ENCODE measurements around the gene TARDBP. TPM values are rescaled to one million over a fixed set of nuclear protein-coding genes. Genes with fewer than 3 reads are reported as not detected.

The TARDBP gene
- total and polyA plus RNA-seq, 2 experiments from 2014 or later: 80.0 to 129 TPM

DNA sequence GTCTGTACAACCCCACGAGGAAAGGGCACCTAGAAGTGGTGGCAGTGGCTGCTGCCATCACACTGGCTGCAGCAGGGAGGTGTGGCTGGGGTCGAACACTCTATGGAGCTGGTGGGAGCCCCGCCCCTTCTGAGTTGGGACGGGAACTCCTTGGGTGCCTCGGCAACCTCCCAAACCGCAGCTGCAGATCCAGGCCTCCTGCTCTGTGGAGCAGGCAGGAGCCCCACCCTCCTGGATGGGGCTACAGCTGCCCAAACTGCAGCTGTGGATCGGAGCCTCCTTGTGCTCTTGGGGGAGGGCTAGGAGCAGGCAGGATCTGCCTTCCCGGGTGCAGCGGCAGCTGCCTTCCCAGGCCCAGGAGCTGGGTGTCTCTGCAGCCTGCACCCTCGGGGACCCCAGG is 38.9 kb upstream of the TARDBP start:
- no peaks in the 10 kb centered on the region for H3K27me3 ChIP-seq
- no peak overlapping the region for H3K4me3 ChIP-seq
- TF ChIP-seq EZH2phosphoT487 (IDR thresholded peaks at IDR 0.05; ENCODE audit: low read depth, severe bottlenecking, unreplicated experiment) (no peak), EZH2 (IDR thresholded peaks at IDR 0.05; ENCODE audit: borderline replicate concordance) (no peak)
- TF ChIP-seq, protein P1, sequence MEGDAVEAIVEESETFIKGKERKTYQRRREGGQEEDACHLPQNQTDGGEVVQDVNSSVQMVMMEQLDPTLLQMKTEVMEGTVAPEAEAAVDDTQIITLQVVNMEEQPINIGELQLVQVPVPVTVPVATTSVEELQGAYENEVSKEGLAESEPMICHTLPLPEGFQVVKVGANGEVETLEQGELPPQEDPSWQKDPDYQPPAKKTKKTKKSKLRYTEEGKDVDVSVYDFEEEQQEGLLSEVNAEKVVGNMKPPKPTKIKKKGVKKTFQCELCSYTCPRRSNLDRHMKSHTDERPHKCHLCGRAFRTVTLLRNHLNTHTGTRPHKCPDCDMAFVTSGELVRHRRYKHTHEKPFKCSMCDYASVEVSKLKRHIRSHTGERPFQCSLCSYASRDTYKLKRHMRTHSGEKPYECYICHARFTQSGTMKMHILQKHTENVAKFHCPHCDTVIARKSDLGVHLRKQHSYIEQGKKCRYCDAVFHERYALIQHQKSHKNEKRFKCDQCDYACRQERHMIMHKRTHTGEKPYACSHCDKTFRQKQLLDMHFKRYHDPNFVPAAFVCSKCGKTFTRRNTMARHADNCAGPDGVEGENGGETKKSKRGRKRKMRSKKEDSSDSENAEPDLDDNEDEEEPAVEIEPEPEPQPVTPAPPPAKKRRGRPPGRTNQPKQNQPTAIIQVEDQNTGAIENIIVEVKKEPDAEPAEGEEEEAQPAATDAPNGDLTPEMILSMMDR (IDR thresholded peaks at IDR 0.05; ENCODE audit: poor library complexity): no peak
- WGBS (ENCODE audit: low lambda C conversion rate, missing lambda C conversion rate): 61% methylated on average over 10 of the region's 10 CpGs
- no peaks in the 10 kb centered on the region for H3K79me2 ChIP-seq
- no peaks in the 10 kb centered on the region for H4K20me1 ChIP-seq (ENCODE audit: insufficient read depth, poor library complexity, severe bottlenecking)
- H3K36me3 ChIP-seq (replicated peaks; ENCODE audit: insufficient read depth, low read depth): no peaks in the 10 kb centered on the region
- no peak overlapping the region for H3K4me2 ChIP-seq
- no peaks in the 10 kb centered on the region for H3K9me2 ChIP-seq (replicated peaks; ENCODE audit: insufficient read depth)
- DNase-seq (ENCODE audit: low spot score): no peak
- H3K27ac ChIP-seq: no peak overlapping the region
- H3K4me1 ChIP-seq (ENCODE audit: insufficient read depth): peaks cover 7% of the 10 kb centered on the region
- no peak overlapping the region for H2AFZ ChIP-seq
- H3K9me3 ChIP-seq (ENCODE audit: low read depth): no peaks in the 10 kb centered on the region

GRCh38 chr1:10973956-10974881 is 38.2 kb upstream of the TARDBP start:
- Histone ChIP-seq H3K36me3 (replicated peaks; ENCODE audit: insufficient read depth, low read depth) (no peaks in the 10 kb centered on the region), H3K4me1 (ENCODE audit: insufficient read depth) (peaks cover 7% of the 10 kb centered on the region), H2AFZ (no peak overlapping the region), H3K4me3 (no peak overlapping the region), H3K9me3 (ENCODE audit: low read depth) (no peaks in the 10 kb centered on the region), H4K20me1 (ENCODE audit: insufficient read depth, poor library complexity, severe bottlenecking) (no peaks in the 10 kb centered on the region), H3K79me2 (no peaks in the 10 kb centered on the region), H3K4me2 (no peak overlapping the region), H3K27ac (no peak overlapping the region), H3K27me3 (no peaks in the 10 kb centered on the region), H3K9me2 (replicated peaks; ENCODE audit: insufficient read depth) (no peaks in the 10 kb centered on the region)
- DNase-seq (ENCODE audit: low spot score): no peak
- TF ChIP-seq, protein P1 (IDR thresholded peaks at IDR 0.05; ENCODE audit: poor library complexity): no peak
- no peak for TF ChIP-seq EZH2phosphoT487 (IDR thresholded peaks at IDR 0.05; ENCODE audit: low read depth, severe bottlenecking, unreplicated experiment)
- no peak for TF ChIP-seq EZH2 (IDR thresholded peaks at IDR 0.05; ENCODE audit: borderline replicate concordance)
- WGBS (ENCODE audit: low lambda C conversion rate, missing lambda C conversion rate): 89% methylated on average over 17 of the region's 17 CpGs

DNA sequence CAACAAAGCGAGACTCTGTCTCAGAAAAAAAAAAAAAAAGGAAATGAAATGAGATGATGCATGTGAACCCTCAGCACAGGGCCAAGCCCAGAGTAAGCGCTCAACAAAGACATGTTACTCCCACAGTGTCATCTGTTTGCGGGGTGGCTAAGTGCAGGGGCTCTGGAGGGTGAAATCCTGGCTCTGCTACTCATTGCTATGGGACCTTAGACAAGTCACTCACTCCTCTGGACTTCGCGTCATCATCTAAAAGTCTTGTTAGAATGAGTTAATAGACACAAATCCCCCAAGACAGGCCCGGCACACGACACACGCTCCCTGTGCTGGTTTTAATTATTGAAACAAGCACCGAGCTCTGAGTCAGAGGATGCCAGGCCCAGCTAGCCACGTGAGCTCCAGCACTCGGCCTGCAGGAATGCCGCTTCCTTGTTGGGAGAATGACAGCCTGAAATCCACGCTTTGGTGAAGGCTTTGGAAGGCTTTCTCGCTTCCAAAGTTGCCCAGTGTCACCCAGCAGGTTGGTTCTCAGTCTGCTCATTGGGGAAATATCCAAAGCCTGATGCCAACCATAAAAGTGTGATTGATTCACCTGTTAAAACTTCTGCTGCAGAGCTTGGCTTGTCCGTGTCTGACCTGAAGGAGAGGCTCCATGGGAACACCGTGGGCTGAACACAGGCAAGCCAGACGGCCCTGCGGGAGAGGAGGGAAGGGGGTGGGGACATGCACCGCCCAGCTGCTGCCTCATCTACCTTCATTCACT is 36.7 kb upstream of the TARDBP start:
- Histone ChIP-seq H3K27ac (peak overlapping the region; percentile 46), H4K20me1 (ENCODE audit: insufficient read depth, poor library complexity, severe bottlenecking) (no peaks in the 10 kb centered on the region), H3K4me1 (ENCODE audit: insufficient read depth) (peaks cover 7% of the 10 kb centered on the region), H3K9me2 (replicated peaks; ENCODE audit: insufficient read depth) (no peaks in the 10 kb centered on the region), H3K4me2 (peak overlapping the region; percentile 53), H3K9me3 (ENCODE audit: low read depth) (no peaks in the 10 kb centered on the region), H3K4me3 (no peak overlapping the region), H3K36me3 (replicated peaks; ENCODE audit: insufficient read depth, low read depth) (no peaks in the 10 kb centered on the region), H3K79me2 (no peaks in the 10 kb centered on the region), H3K27me3 (peaks cover under 1% of the 10 kb centered on the region), H2AFZ (no peak overlapping the region)
- WGBS (ENCODE audit: low lambda C conversion rate, missing lambda C conversion rate): 44% methylated on average over 19 of the region's 19 CpGs
- DNase-seq (ENCODE audit: low spot score): peak; percentile 79
- TF ChIP-seq EZH2phosphoT487 (IDR thresholded peaks at IDR 0.05; ENCODE audit: low read depth, severe bottlenecking, unreplicated experiment) (no peak), EZH2 (IDR thresholded peaks at IDR 0.05; ENCODE audit: borderline replicate concordance) (no peak)
- TF ChIP-seq, protein P1 (IDR thresholded peaks at IDR 0.05; ENCODE audit: poor library complexity): no peak

All from hepatocyte (in vitro differentiated cells).